Prostate gland (tissue), 2 donors: Measurements from ENCODE around the gene LFNG.

ENCODE experiments used
- CTCF ChIP-seq, 4 experiments: fragments of 200-600 bp in 2 of 4; fragments of 450-650 bp in 2 of 4; sonication (generic) in 2 of 4; IDR thresholded peaks; 1 replicate in 3 of 4; 2 replicates in 1 of 4; pipeline ENCODE4 v1.5.1; 2016 to 2019; ENCODE audit warnings: antibody characterized with exemption in 4 of 4, mild to moderate bottlenecking in 2 of 4, moderate library complexity in 2 of 4
- POLR2A ChIP-seq: fragments of 450-650 bp; IDR thresholded peaks from one replicate; pipeline ENCODE4 v1.6.1; 2016; ENCODE audit warnings: antibody characterized with exemption, mild to moderate bottlenecking

- TF ChIP-seq CTCF (IDR thresholded peaks at IDR 0.05) (peak in 2 of 4 experiments; percentile 17 to 50), POLR2A (no peak)
Measured at GRCh38 chr7:2520131-2520760, 672 bp downstream of the LFNG start.
